ENCODE data around the gene SSTR5. TPM values are rescaled to one million over a fixed set of nuclear protein-coding genes. Genes with fewer than 3 reads are reported as not detected.

Gene SSTR5
- total and polyA plus RNA-seq, 2 of the 4 experiments (the other 2 are of a cell fraction) = not detected

DNA sequence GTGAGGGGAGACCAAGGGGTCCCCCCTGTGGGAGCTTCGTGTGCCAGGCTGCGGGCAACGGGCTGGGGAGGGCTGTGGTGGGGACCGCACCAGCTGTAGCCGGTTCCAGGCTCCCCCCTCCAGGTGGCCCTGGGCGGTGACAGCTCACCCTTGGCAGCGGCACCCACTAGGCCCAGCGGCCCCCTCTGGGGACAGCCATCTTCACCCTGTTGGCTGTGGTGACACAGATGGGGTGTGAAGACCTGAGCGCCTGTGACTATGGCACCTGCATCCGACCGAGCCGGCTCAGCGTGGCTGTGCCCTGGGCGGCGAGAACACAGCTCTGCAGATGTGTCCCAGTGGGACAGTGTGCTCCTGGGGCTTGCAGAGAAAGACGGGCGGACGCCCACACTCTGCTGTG, 24.6 kb downstream of the SSTR5 start:
- Histone ChIP-seq H3K4me1 (ENCODE audit: control insufficient read depth, insufficient read depth, low read length) (no peaks in the 10 kb centered on the region), H4K8ac (ENCODE audit: low read depth in 2 of 2, low read length in 2 of 2) (no peak overlapping the region), H3K23ac (ENCODE audit: low read depth, low read length) (no peak overlapping the region), H2AFZ (replicated peaks; ENCODE audit: low read length, poor library complexity) (no peak overlapping the region), H2BK5ac (ENCODE audit: low read depth, low read length, poor library complexity, severe bottlenecking) (no peak overlapping the region), H2AK5ac (ENCODE audit: low read depth, low read length) (no peak overlapping the region), H4K91ac (ENCODE audit: insufficient read depth, low read depth, low read length) (no peak overlapping the region), H4K5ac (ENCODE audit: low read depth, low read length) (no peak overlapping the region), H3K27ac (ENCODE audit: insufficient read depth, low read length) (no peak overlapping the region), H3K14ac (replicated peaks; ENCODE audit: low read depth, low read length) (no peak overlapping the region), H3K27me3 (ENCODE audit: control insufficient read depth, insufficient read depth, low read length) (peaks cover 7% of the 10 kb centered on the region; the same call in 1 of the 2 replicates), H3K9me1 (ENCODE audit: insufficient read depth, low read length) (no peaks in the 10 kb centered on the region), H3K79me1 (ENCODE audit: low read depth in 1 of 2, low read length in 2 of 2) (no peaks in the 10 kb centered on the region), H2BK120ac (ENCODE audit: low read depth, low read length) (no peak overlapping the region), H3K4ac (ENCODE audit: low read depth, low read length) (no peak overlapping the region), H3K18ac (ENCODE audit: low read depth, low read length) (no peak overlapping the region), H3K9ac (ENCODE audit: low read depth, low read length) (no peak overlapping the region), H2BK15ac (ENCODE audit: low read depth, low read length) (no peak overlapping the region), H3K4me2 (ENCODE audit: low read depth, low read length) (no peak overlapping the region), H2AK9ac (replicated peaks; ENCODE audit: low read depth, low read length, poor library complexity) (no peak overlapping the region), H3K4me3 (ENCODE audit: insufficient read depth, low read depth, low read length) (no peak overlapping the region), H3K56ac (ENCODE audit: extremely low read depth, insufficient read depth, low read length) (no peak overlapping the region), H2BK20ac (ENCODE audit: low read depth, low read length) (no peak overlapping the region), H3K36me3 (ENCODE audit: control insufficient read depth, insufficient read depth, low read length) (no peaks in the 10 kb centered on the region), H4K20me1 (ENCODE audit: insufficient read depth, low read length) (no peaks in the 10 kb centered on the region), H3K9me3 (ENCODE audit: control insufficient read depth, insufficient read depth, low read length) (no peaks in the 10 kb centered on the region)
- CTCF ChIA-PET = no interaction called here
- DNase-seq (no peak), ATAC-seq (ENCODE audit: low read depth) (no peak)
- dilution Hi-C loops (cut with HindIII; ENCODE audit: low sequenced_read_pairs, unreplicated experiment) (no loop called here), in situ Hi-C loops (cut with MboI; ENCODE audit: low sequenced_read_pairs) (no loop called here), intact Hi-C loops (cut with micrococcal nuclease) (no loop called here)
- no TSS peak for BruUV-seq (replicated peaks)
- POLR2A ChIA-PET (ENCODE audit: unreplicated experiment) = no interaction called here
- 74% methylated on average over 13 of the region's 18 CpGs; no CpG with 5 or more reads in 1 of the 2 experiments for WGBS, 2 experiments (ENCODE audit: extremely low coverage in 2 of 2, insufficient read length in 1 of 2)
- TF ChIP-seq SMC3 (IDR thresholded peaks at IDR 0.05; ENCODE audit: low read depth, low read length) (no peak), CHD1 (IDR thresholded peaks at IDR 0.05; ENCODE audit: low read depth, low read length) (no peak), RAD21 (IDR thresholded peaks at IDR 0.05; ENCODE audit: low read length) (no peak), MAFK (IDR thresholded peaks at IDR 0.05; ENCODE audit: low read depth, low read length) (no peak), CEBPB (IDR thresholded peaks at IDR 0.05; ENCODE audit: low read depth, low read length) (no peak), MAZ (IDR thresholded peaks at IDR 0.05; ENCODE audit: borderline replicate concordance, low read depth, low read length) (no peak), RCOR1 (IDR thresholded peaks at IDR 0.05; ENCODE audit: insufficient replicate concordance, low read length) (no peak), RFX5 (IDR thresholded peaks at IDR 0.05; ENCODE audit: low read depth, low read length) (no peak), BHLHE40 (IDR thresholded peaks at IDR 0.05; ENCODE audit: low read depth, low read length) (no peak)
- TF ChIP-seq, protein P1, sequence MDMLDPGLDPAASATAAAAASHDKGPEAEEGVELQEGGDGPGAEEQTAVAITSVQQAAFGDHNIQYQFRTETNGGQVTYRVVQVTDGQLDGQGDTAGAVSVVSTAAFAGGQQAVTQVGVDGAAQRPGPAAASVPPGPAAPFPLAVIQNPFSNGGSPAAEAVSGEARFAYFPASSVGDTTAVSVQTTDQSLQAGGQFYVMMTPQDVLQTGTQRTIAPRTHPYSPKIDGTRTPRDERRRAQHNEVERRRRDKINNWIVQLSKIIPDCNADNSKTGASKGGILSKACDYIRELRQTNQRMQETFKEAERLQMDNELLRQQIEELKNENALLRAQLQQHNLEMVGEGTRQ (IDR thresholded peaks at IDR 0.05; ENCODE audit: low read depth, low read length) = no peak
- TF ChIP-seq, protein P2, sequence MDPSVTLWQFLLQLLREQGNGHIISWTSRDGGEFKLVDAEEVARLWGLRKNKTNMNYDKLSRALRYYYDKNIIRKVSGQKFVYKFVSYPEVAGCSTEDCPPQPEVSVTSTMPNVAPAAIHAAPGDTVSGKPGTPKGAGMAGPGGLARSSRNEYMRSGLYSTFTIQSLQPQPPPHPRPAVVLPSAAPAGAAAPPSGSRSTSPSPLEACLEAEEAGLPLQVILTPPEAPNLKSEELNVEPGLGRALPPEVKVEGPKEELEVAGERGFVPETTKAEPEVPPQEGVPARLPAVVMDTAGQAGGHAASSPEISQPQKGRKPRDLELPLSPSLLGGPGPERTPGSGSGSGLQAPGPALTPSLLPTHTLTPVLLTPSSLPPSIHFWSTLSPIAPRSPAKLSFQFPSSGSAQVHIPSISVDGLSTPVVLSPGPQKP (IDR thresholded peaks at IDR 0.05; ENCODE audit: borderline replicate concordance, low read depth, low read length) = no peak
- TF ChIP-seq, protein P3, sequence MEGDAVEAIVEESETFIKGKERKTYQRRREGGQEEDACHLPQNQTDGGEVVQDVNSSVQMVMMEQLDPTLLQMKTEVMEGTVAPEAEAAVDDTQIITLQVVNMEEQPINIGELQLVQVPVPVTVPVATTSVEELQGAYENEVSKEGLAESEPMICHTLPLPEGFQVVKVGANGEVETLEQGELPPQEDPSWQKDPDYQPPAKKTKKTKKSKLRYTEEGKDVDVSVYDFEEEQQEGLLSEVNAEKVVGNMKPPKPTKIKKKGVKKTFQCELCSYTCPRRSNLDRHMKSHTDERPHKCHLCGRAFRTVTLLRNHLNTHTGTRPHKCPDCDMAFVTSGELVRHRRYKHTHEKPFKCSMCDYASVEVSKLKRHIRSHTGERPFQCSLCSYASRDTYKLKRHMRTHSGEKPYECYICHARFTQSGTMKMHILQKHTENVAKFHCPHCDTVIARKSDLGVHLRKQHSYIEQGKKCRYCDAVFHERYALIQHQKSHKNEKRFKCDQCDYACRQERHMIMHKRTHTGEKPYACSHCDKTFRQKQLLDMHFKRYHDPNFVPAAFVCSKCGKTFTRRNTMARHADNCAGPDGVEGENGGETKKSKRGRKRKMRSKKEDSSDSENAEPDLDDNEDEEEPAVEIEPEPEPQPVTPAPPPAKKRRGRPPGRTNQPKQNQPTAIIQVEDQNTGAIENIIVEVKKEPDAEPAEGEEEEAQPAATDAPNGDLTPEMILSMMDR (conservative IDR thresholded peaks at IDR 0.05; ENCODE audit: low read depth, low read length) = no peak

Measured in IMR-90 (cell line).